ENCODE data around the gene TMEM203.

Gene TMEM203

DNA sequence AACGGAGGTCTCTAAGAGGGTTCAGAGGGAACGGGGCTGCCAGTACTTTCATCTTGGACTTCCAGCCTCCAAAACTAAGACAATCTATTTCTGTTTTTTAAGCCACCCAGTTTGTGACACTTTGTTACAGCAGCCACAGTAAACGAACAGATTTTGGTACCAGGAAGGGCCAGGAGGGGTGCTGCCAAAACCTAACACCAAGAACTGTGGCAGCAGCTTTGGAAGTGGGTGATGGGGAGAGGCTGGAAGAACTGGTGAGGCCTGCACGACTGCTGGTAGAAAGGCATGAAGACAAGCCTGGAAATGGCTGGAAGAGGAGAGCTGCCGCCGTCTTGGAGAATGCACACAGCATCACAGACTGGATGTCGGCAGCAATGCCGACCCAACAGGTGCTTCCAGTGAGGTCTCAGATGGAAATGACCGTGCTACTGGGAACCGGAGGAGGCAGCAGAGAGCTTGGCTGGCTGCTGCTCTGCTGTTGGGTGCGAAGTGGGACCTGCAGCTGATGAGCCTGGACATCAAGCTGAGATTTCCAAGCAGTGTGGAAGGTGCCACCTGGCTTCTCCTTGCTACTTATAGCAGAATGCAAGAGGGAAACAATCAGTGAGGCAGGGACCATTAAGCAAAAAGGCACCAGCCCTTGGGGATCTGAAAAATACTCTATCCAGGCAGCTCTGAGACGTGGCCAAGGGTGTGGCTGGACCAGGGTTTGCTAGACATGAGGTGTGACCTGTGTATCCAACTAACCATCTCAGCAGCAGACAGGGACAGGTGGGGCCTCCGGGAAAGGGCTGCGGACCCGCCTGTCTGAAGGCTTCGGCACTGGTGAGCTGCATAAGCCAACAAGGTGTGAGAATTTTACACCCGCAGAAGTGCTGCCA, 28.9 kb downstream of the TMEM203 start:
- DNase-seq = peak; percentile 98

DNA sequence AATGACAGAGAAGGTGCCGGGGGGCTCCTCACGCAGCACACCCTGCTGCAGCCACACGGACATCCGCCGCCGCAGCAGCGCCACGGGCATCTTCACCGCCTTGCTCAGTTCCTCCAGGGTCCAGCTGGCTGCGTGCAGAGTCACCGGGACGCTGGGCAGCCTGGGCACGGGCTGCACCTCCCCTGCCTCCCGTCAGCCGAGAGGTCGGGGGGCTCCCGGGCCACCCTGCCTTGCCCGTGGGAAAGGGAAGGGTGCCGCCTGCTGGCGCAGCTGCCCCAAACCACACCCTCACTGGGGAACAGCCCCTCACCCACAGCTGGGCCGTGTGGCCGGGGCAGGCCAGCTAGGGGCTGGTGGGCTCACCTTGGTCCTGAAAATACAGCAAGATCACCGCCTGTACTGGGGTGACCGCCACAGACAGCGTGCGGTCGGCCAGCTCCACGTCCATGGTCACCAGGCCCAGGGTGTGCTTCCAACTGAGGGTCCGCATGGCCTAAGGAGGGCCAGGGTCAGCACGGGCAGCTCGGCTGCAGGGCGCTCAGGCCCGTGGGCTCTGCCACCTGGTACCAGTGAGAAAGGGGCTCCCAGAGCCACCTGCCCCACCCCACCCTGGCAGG, 30.0 kb downstream of the TMEM203 start:
- DNase-seq = no peak

DNA sequence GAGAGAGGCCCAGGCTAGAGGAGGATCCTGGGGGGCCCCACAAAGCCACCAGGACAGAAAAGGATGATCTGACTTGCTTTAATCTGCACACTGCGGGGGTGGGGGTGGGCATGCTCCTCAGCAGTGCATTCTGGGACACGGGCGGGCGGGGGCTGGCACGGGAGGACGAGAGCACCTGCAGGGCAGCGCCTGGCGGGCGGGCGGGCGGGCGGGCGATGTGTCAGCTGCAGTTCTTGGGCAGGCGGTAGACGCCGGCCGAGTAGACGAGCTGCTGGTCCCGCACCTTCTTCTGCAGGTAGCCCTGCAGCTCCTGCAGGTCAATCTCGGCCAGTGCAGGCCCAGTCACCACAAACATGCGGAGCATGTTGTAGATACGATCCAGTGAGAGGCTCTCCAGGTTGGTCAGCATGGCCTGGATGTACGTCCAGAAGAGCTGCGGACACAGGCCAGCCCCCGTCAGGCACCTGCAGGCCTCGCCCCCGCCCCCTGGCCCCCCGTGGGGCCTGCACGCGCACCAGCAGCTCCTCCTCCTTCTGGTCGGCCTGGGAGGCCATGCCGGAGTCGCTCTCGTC, 30.6 kb downstream of the TMEM203 start:
- DNase-seq = peak; percentile 65

DNA sequence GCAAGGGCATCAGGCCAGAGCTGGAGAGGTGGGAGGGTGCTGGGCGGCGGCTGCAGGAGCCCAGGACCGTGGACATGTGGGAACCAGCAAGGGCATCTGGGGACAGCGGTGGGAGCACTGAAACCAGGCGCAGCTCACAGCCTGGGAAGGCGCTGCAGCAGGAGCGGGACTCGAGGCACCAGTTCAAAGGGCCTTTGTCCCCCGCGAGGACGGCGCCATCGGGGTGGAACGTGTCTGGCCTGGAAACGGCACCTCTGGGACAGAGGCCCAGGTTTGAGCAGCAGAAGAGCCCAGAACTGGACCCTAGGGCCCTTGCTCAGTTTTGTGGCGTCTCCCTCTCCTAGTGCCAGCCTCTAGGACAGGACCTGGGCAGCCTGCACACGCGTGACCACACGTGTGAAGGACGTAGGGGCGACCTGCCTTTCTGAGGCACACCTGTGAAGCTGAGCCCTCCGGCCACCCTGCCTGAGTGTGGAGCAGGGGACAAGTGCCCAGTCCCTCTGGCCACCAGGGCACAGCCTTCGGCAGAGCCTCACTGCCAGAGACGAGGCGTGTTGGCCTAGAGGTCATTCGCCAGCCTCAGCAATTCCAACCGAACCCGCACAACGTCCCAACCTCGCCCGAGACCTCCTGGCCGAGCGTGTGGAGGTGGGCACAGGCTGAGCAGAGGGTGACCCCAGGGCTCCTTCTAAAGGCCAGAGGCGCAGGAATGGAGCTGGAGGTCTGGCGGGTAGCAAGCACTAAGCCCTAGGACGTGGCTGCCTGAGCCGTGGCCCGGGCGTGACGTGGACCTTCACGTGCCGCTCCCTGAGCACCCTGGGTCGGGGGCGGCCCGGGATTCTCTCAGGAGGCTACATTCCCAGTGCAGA, 31.4 kb downstream of the TMEM203 start:
- no peak for DNase-seq

DNA sequence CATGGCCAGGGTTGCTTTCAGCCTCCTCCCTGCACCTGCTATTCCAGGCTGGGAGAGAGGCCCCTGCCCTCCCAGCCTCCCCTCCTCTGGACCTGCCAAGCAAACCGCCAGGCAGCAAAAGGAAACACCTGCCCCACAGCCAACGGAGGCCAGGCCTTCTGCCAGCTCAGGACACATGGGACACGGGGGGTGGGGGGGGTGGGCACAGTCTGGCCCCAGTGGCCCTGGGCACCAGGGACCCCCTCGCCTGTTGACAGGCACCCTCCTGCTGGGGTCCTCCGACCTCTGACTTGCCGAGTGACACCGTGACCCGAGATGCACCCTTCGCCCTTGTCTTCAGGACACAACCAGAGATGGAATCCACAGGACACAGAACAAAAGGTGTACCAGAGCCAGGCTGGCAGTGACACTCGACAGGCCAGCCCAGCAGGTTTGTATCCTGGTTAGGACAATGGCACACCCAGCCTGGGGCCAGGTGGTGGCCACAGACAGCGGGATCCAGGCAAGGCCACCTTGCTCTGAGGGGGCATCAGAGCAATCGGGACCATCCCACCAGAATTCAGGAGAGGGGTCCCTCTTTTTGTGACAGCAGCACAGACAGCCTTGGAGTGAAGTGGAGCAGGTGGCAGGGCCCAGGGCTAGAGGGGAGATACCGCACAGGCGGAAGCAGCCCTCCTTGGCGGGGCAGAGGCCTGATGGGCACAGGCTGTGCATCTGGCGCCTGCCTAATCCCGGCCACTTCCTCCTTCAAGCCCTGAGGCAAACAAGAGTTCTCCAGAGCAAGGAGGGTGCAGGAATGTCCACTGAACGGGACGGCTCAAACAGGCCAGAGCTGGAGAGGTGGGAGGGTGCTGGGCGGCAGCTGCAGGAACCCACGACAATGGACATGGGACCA, 32.3 kb downstream of the TMEM203 start:
- no peak for DNase-seq

DNA sequence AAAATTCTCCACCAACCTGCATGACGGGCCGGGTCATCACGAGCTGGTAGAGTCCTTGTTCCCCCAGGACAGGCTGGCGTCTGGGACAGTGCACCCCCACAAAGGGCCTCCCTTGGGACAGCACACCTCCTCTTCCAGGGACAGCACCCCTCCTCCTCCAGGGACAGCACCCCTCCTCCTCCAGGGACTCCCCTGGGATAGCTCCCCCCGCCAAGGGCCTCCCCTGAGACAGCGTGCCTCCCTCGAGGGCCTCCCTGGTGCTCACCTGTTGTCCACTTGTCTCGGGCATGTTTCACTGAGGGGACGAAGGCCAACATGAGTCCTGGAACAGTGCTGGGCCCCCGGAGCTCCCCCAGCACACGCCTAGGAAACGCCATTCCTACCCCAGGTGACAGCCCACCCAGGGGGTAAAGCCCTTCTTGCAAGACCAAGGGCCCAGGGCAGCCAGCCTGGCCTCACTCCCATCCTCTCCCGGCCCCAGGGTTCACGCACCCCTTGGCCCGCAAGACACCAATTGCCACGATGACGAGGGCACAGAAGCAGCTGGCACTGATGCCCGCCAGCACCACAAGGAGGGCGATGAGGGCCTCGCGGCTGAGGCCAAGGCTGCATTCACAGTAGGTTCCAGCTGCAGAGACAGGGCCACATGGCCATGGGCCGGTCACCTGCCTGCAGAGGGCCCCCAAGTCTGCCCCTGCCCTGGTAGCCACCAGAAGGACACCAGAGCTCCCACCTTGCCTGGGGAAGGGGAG, 34.1 kb downstream of the TMEM203 start:
- DNase-seq = no peak

DNA sequence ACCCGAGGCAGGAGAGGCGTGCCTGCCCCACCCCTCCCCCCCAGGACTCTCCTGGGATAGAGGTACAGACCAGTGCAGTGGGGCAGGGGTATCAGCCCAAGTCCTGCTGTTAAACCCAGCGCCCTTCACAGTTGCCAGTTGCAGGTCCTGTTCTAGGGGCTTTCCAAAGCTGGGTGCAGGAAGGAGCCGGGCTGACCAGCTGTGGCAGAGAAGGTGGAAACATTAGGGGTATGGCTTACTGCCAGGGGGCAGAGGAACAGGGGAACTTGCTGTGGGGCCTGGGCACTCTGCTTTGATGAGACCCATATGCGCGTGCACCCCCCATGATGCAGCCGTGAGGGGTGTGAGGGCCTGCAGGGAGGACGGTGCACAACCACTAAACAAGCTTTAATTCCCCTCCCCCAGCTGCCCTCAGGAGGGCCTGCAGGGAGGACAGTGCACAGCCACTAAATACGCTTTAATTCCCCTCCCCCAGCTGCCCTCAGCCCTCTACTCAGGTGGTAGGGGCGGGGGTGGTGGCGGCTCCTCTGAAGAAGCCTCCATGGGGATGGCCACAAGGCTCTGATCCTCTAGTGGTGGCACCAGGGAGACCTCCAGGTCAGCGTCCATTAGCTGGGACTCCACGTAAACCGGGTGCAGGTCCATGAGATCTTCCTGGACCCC, 34.8 kb downstream of the TMEM203 start:
- no peak for DNase-seq

DNA sequence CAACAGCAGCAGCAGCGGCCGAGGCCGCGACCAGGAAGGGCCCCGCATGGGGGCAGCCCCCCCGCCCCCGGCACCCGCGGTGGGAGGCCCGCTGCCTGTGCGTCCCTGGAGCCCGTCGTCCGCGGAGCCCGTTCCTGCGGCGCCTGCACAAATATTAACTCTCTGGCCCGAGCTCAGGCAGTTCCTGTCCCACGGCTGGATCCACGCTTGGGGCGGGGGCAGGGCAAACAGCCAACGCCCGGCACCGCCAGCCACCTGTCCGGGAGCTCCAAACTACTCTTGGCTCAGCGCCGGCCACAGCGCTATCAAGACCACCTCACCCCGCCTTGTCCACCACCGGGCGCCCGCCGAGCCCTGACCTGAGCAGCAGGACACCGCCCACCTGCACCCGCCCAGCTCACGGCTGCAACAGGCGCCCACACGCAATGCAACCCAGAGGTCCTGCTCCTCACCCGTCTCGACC, 35.5 kb downstream of the TMEM203 start, which contains the start of gene LRRC26:
Gene LRRC26, minus strand, starts transcription at position 156 of the 463 bp plus-strand sequence. Its CDS starts 108 bp downstream, at position 48.
- no peak for DNase-seq

DNA sequence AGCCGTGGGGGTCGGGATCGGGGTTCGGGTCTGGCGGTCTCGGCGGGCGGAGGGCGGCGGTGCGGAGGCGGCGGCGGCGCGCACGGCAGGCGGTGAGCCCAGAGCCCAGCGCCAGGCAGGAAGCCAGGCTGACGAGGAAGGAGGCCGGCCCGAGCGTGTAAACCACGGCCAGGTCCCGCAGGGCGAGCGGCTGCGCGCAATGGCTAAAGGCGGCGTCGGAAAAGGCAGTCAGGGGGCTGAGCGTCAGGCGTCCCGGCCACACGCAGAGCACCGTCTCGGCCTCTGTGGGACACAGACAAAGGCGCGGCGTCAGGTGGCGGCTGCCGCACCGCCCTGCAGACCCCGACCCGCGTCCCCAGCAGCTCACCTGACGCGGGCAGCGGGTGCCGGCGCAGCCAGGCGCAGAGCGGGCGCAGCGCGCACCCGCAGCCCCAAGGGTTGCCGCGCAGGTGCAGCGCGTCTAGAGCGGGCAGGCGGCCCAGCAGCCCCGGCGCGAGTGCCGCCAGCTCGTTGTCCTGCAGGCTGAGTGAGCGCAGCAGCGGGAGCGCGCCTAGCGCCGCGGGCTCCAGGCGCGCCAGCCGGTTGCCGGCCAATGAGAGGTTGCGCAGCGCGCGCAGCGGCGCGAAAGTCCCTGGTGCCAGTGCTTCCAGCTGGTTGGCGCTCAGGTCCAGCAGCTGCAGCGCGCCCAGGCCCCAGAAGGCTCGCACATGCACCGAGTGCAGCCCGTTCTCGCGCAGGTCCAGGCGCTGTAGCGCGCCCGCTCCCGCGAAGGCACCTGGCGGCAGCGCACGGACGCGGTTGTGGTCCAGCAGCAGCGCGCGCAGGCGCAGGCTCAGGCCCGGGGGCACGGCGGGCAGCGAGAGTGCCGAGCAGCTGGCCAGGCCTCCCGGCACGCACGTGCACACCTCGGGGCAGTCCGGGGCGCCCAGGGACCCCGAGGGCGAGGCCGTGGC, 36.3 kb downstream of the TMEM203 start:
- peak; percentile 100 for DNase-seq

DNA sequence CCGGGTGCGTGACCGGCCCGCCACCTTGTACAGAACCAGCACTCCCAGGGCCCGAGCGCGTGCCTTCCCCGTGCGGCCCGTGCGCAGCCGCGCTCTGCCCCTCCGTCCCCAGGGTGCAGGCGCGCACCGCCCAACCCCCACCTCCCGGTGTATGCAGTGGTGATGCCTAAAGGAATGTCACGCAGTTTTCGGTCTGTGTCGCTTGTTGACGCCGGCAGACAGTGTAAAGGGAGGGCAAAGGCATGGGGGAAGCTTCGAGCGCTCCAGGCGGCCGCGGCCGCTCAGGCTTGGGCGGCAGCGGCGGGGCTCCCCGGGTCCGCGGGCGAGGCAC, 36.9 kb downstream of the TMEM203 start:
- DNase-seq = peak; percentile 87

DNA sequence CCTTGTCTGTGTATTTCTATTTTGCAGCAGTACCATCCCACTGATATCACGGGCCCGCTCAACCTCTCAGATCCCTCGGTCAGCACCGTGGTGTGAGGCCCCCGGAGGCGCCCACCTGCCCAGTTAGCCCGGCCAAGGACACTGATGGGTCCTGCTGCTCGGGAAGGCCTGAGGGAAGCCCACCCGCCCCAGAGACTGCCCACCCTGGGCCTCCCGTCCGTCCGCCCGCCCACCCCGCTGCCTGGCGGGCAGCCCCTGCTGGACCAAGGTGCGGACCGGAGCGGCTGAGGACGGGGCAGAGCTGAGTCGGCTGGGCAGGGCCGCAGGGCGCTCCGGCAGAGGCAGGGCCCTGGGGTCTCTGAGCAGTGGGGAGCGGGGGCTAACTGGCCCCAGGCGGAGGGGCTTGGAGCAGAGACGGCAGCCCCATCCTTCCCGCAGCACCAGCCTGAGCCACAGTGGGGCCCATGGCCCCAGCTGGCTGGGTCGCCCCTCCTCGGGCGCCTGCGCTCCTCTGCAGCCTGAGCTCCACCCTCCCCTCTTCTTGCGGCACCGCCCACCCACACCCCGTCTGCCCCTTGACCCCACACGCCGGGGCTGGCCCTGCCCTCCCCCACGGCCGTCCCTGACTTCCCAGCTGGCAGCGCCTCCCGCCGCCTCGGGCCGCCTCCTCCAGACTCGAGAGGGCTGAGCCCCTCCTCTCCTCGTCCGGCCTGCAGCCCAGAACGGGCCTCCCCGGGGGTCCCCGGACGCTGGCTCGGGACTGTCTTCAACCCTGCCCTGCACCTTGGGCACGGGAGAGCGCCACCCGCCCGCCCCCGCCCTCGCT, 37.5 kb downstream of the TMEM203 start:
- DNase-seq = peak; percentile 89

DNA sequence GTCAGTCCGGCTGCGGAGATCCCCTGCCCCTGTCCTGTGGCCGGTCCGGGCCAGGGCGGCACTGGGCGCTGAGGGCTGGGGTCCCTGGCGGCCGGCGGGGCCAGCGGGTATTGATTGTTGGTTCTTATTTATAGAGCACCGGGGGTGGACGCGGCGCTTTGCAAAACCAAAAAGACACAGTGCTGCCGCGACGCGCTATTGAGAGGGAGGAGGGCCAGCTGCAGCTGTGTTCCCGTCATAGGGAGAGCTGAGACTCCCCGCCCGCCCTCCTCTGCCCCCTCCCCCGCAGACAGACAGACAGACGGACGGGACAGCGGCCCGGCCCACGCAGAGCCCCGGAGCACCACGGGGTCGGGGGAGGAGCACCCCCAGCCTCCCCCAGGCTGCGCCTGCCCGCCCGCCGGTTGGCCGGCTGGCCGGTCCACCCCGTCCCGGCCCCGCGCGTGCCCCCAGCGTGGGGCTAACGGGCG, 38.1 kb downstream of the TMEM203 start:
- no peak for DNase-seq

DNA sequence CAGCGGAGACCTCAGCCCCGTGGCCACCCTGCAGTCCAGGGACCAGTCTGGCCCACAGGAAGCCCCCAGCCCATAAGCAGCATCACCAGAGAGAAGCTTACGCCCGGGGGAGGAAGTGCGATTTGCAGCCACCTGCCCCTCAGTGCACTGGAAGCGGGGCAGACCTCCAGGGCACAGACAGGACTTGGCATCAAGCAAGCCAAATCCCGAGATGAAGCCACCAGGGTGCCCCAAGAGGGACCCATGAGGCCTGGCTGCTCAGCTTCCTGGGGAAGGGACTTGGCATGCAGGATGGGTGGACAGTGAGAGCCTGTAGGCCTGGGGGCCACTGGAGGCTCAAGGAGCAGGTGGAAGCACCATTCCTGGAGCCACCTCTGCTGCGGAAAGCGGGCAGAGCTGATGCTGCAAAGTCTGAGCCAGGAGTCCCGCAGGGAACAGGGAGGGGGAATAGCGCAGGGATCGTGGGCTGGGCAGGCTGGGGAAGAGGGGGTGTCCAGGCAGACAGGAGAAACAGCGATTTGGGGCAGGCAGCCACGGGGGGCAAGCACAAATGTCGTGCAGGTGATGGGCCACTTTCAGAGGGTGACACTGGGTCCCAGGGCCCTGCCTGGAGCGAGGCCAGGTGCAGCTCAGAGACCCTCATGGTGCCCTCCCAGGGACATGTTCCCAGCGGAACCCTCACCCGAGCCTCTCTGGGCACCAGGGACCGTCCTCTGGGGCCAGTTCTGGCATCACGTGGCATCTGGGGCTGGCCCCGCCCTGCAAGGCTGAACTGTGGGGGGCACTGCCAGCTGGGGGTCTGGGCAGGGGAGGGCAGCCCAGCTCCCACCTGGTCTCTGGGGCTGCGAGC, 38.8 kb downstream of the TMEM203 start:
- no peak for DNase-seq

DNA sequence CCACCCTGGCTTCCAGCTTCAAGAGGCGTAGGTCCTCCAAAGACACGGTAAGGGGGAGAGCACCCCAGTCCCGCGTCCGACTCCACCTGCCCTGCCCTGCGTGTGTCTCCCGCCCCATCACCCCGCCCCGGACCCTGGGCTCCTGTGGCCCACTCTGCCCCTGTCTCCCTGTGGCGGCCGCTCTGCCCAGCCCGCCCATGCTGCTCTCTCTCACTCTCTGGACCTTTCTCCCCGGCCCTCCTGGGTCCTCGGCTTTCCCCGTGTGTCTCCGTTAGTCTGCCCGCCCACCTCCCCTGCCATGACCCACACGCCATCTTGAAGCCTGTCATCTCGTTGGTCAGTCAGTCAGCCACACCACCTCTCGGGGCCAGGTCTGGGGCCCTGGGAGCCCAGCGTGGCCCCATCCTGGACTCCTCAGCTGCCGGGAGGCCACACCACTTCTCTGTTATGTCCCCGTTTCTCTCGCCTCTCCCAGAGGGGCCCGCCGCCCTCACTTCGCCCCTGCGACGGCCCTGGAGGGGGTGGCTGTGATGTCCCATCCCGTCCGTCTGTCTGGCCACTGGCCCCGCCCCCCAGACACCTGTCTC, 40.1 kb downstream of the TMEM203 start:
- DNase-seq = no peak

DNA sequence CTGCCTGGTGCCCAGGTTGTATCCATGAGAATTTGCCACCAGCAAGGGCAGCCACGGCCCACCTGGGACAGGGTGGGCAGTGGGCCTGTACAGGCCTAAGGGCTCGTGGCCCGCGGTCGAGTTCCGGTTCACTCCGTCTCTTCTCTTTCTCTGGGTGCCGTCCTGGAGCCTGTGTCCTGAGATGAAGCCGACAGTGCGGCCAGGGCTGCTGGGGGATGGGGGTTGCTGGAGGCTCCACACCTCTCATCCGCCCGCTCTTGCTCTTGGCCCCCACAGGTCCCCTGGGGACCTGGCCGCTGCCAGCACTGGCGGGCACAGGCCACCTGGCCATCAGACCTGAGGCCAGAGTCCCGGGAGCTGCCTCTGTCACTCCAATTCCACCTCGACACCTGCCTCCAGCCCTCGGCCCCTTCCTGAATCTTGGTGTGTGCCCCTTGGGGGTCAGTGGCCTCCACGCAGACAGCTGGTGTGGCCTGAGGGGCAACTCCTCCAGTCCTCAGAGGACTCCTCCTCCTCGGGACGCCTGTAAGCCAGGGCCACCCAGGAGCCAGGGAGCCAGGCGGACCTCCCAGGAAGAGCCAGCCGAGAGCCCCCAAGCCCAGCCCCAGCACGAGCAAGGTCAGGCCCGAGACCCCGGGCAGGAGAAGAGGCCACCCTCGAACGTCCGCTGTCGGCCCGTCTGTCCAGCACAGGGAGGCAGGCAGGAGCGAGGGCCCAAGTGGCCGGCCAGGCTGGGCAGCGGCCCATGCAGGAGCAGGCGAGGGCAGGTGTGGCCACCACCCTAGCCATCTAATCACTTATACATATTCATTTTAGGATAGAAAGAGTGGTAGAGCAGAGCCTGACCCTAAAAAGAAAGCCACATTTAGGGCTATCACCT, 40.8 kb downstream of the TMEM203 start:
- DNase-seq = no peak

DNA sequence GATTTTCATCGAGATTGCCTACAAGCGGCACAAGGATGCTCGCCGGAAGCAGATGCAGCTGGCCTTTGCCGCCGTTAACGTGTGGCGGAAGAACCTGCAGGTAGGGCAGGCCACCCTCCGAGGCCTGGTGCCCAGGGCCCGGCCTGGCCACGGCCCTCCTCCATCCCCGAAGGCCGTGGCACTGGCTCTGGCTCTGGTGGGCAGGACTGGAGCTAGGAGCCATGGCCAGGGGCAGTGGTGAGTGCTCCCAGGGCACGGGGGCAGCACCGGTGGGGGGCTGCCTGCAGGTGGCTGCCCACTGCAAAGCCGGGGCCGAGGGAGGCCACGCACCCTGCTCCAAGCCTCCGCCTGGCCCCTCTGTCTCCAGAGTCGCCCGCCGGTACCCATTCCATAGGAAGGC, 41.6 kb downstream of the TMEM203 start:
- DNase-seq = no peak

All from 8988T (cell line).